Right renal pelvis (tissue), 4 donors: Measurements from ENCODE around the gene OCEL1. TPM values are rescaled to one million over a fixed set of nuclear protein-coding genes. Genes with fewer than 3 reads are reported as not detected.
"Not testable (repeated sequence)": the region's sequence is repeated elsewhere in the genome, so short reads cannot be mapped to it uniquely, and the experiment has no call there.

Experiments used
- DNase-seq, 4 donors: peaks; one replicate each; pipeline ENCODE4 v3.0.0-alpha.2; 2013; ENCODE audit warnings: low read depth in 4 of 4, low spot score in 3 of 4, missing footprints in 1 of 4
- polyA plus RNA-seq, 4 donors: library from polyadenylated mRNA; unstranded; fragments of 120-200 nt; gene quantifications; one replicate each; pipeline ENCODE4 v1.2.1, GENCODE V29; 2013; ENCODE audit not compliant: insufficient read length in 4 of 4

Gene OCEL1
- polyA plus RNA-seq, 4 donors, result 19.5 to 27.8 (median 23.6) TPM

- no peak for DNase-seq
These were observed 34.9 kb downstream of the OCEL1 start for GRCh38 chr19:17260842-17261325.

DNA sequence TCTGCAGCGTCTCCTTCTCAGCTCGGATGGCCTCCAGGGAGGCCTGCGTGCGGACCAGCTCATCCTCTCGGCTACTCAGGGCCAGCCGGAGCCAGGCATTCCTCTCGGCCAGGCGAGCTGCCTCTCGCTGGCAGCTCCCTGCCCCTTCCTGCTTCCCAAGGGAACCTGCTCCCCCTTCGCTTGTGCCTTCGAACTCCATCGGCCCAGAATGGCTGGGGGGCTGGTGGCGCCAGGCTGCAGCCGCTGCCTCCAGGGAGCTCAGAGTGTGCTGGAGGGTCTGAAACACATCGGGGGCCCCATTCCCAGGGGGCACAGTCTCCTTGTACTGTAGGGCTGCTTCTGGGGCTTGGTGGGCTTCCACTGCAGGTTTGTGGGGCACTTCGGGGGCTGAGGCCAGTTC lies 36.5 kb downstream of the OCEL1 start:
- no peak for DNase-seq

GRCh38 chr19:17263712-17264640 lies 38.0 kb downstream of the OCEL1 start:
- DNase-seq, result no peak

- DNase-seq, result no peak
These were observed 38.6 kb downstream of the OCEL1 start, which contains the start of gene USHBP1 for GRCh38 chr19:17264641-17264979. TSS of gene USHBP1 (minus strand) at chr19:17264745. CDS start at chr19:17264299, 446 bp downstream.

- no peak for DNase-seq
These were observed 40.0 kb downstream of the OCEL1 start for GRCh38 chr19:17266026-17266425.

DNA sequence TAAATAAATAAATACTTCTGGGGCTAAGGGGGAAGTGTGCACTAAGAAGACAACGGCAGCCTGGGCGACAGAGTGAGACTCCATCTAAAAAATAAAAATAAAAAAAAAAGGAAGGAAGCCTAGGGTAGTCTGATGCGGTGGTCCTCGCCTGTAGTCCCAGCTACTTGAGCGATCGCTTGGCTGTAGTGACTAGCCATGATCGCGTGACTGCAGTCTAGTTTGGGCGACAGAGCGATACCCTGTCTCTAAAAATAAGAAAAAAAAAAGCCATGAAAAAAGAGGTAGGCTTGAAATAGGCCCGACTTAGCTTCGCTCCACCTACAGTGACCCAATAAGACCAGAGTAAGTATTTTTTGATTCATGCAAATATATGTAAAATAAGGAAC lies 40.6 kb downstream of the OCEL1 start:
- DNase-seq, result no peak

GRCh38 chr19:17266975-17267788 lies 41.2 kb downstream of the OCEL1 start, which contains the start of gene BABAM1:
TSS of gene BABAM1 (plus strand) at chr19:17267443. CDS start at chr19:17268807, 1,364 bp downstream.
- peak; percentile 92 to 98 (median 96) for DNase-seq

- DNase-seq, result no peak
These were observed 42.7 kb downstream of the OCEL1 start for GRCh38 chr19:17268754-17269153.

DNA sequence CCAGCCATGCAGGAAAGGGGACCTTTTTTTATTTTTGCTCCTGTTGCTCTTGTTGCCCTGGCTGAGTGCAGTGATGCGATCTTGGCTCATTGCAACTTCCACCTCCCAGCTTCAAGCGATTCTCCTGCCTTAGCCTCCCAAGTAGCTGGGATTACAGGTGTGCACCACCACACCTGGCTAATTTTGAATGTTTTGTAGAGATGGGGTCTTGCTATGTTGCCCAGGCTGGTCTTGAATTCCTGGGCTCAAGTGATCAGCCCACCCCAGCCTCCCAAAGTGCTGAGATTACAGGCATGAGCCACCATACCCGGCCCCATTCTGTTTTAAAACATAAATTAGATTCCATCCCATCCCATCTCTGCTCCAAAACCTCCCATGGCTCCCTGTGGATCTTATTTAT lies 48.9 kb downstream of the OCEL1 start:
- not testable (repeated sequence) for DNase-seq

GRCh38 chr19:17275441-17276175 lies 49.6 kb downstream of the OCEL1 start:
- DNase-seq, result no peak

Other genes starting within 250 kb of the OCEL1 start
- gene CPAMD8, start 199.4 kb upstream of the OCEL1 start, polyA plus RNA-seq, result 10 to 100 TPM; 35.9 to 50.0 (median 41.7) TPM
- gene HAUS8, start 150.8 kb upstream of the OCEL1 start, polyA plus RNA-seq, result 10 to 100 TPM; 11.9 to 14.1 (median 12.4) TPM
- 10 to 100 TPM; 40.6 to 51.6 (median 48.8) TPM for gene MYO9B, start 150.4 kb upstream of the OCEL1 start, polyA plus RNA-seq
- gene USE1, start 10.9 kb upstream of the OCEL1 start, polyA plus RNA-seq, result 10 to 100 TPM; 26.5 to 30.6 (median 29.7) TPM
- gene NR2F6, start 19.7 kb downstream of the OCEL1 start, polyA plus RNA-seq, result 10 to 100 TPM; 38.8 to 59.8 (median 40.6) TPM
- 1 to 10 TPM; 5.6 to 7.3 (median 6.3) TPM for gene USHBP1, start 38.5 kb downstream of the OCEL1 start, polyA plus RNA-seq
- gene BABAM1, start 41.2 kb downstream of the OCEL1 start, polyA plus RNA-seq, result 100 to 1,000 TPM in 2 of 4 donors, 10 to 100 TPM in 2; 93.4 to 109 (median 99.6) TPM
- under 1 TPM; 0.60 to 0.91 (median 0.83) TPM for gene ANKLE1, start 55.7 kb downstream of the OCEL1 start, polyA plus RNA-seq
- 10 to 100 TPM in 1 of 4 donors, 1 to 10 TPM in 3; 7.6 to 14.2 (median 8.3) TPM for gene ABHD8, start 77.2 kb downstream of the OCEL1 start, polyA plus RNA-seq
- 10 to 100 TPM; 47.7 to 63.3 (median 51.3) TPM for gene MRPL34, start 79.6 kb downstream of the OCEL1 start, polyA plus RNA-seq
- gene DDA1, start 83.3 kb downstream of the OCEL1 start, polyA plus RNA-seq, result 10 to 100 TPM; 35.1 to 43.4 (median 36.9) TPM
- gene ANO8, start 108.6 kb downstream of the OCEL1 start, polyA plus RNA-seq, result 10 to 100 TPM in 3 of 4 donors, 1 to 10 TPM in 1; 9.2 to 14.1 (median 10.3) TPM
- 10 to 100 TPM; 15.3 to 20.8 (median 18.7) TPM for gene GTPBP3, start 111.3 kb downstream of the OCEL1 start, polyA plus RNA-seq
- 100 to 1,000 TPM; 178 to 215 (median 198) TPM for gene PLVAP, start 151.1 kb downstream of the OCEL1 start, polyA plus RNA-seq
- 1 to 10 TPM in 3 of 4 donors, under 1 TPM in 1; 0.76 to 1.8 (median 1.5) TPM for gene CCDC194, start 168.0 kb downstream of the OCEL1 start, polyA plus RNA-seq
- 100 to 1,000 TPM in 3 of 4 donors, 10 to 100 TPM in 1; 81.8 to 143 (median 122) TPM for gene BST2, start 179.4 kb downstream of the OCEL1 start, polyA plus RNA-seq
- gene MVB12A, start 193.8 kb downstream of the OCEL1 start, polyA plus RNA-seq, result 10 to 100 TPM; 61.5 to 87.9 (median 62.8) TPM
- 1 to 10 TPM; 2.2 to 3.5 (median 2.8) TPM for gene TMEM221, start 222.4 kb downstream of the OCEL1 start, polyA plus RNA-seq
- gene NXNL1, start 234.7 kb downstream of the OCEL1 start, polyA plus RNA-seq, result under 1 TPM in 2 of 4 donors, not detected in 2; 0.12 to 0.29 TPM
- 10 to 100 TPM; 12.0 to 17.0 (median 13.3) TPM for gene SLC27A1, start 244.3 kb downstream of the OCEL1 start, polyA plus RNA-seq